PC-9 (cell line): ENCODE measurements around the gene HSD17B8.

Experiments
- CTCF ChIP-seq: fragments of 200-600 bp; sonication (generic); conservative IDR thresholded peaks from 2 replicates; pipeline ENCODE4 v1.6.1; 2017; ENCODE audit warnings: mixed run types, antibody characterized with exemption, mild to moderate bottlenecking, moderate library complexity
- EZH2 ChIP-seq: fragments of 200-600 bp; sonication (generic); IDR thresholded peaks from 2 replicates; pipeline ENCODE4 v1.8.0; 2017; ENCODE audit warnings: antibody characterized with exemption, low read depth

GRCh38 chr6:33250731-33251130, 46.3 kb downstream of the HSD17B8 start:
- TF ChIP-seq EZH2 (no peak), CTCF (no peak)
